PC-3 (cell line): ENCODE measurements around the gene KRT1. TPM values are rescaled to one million over a fixed set of nuclear protein-coding genes. Genes with fewer than 3 reads are reported as not detected.

Source experiments
- ATAC-seq: fragments of 200-7000 bp; cut with Tn5 transposase; 2 replicates; pipeline ENCODE4 v1.9.1; 2020; ENCODE audit warnings: mild to moderate bottlenecking, moderate library complexity
- BruUV-seq: library from RNA; stranded (reverse); fragments of 400-500 nt; replicated peaks from 2 replicates; lab custom pipeline; 2021; lab: Mats Ljungman, UMichigan
- CTCF ChIA-PET: fragments of 300-600 bp; sonication (Branson Sonifier 250); formaldehyde crosslinking; loops from one replicate; lab custom pipeline; 2022; ENCODE audit warnings: antibody characterized with exemption; lab: Charles Lee
- POLR2A ChIA-PET: fragments of 300-600 bp; sonication (Branson Sonifier 250); formaldehyde crosslinking; loops from one replicate; lab custom pipeline; 2022; ENCODE audit warnings: antibody characterized with exemption; ENCODE audit not compliant: unreplicated experiment; lab: Charles Lee
- DNase-seq: peaks from one replicate; pipeline ENCODE4 v3.0.0-alpha.2; 2015
- H2AFZ ChIP-seq: fragments of 300-600 bp; sonication (generic); 2 replicates; pipeline ENCODE4 v1.6.0; 2016; ENCODE audit warnings: antibody characterized with exemption, low read length
- H3F3A ChIP-seq: fragments of 300-600 bp; sonication (generic); one replicate; pipeline ENCODE4 v1.6.0; 2017; ENCODE audit warnings: antibody characterized with exemption, low read length, control low read depth, mild to moderate bottlenecking; ENCODE audit not compliant: unreplicated experiment
- H3K27ac ChIP-seq: fragments of 300-600 bp; sonication (generic); 2 replicates; pipeline ENCODE4 v1.5.1; 2016; ENCODE audit warnings: mild to moderate bottlenecking, low read length
- H3K27me3 ChIP-seq: fragments of 300-600 bp; sonication (generic); 2 replicates; pipeline ENCODE4 v1.6.1; 2016; ENCODE audit warnings: low read length, mixed read lengths
- H3K36me3 ChIP-seq: fragments of 300-600 bp; sonication (generic); 2 replicates; pipeline ENCODE4 v1.6.1; 2016; ENCODE audit warnings: low read depth, mixed run types, low read length, mixed read lengths
- H3K4me1 ChIP-seq: fragments of 300-600 bp; sonication (generic); 2 replicates; pipeline ENCODE4 v1.5.1; 2016; ENCODE audit warnings: low read length; ENCODE audit not compliant: insufficient read depth
- H3K4me2 ChIP-seq: fragments of 300-600 bp; sonication (generic); 2 replicates; pipeline ENCODE4 v1.6.0; 2016; ENCODE audit warnings: low read length
- H3K4me3 ChIP-seq: fragments of 300-600 bp; sonication (generic); 2 replicates; pipeline ENCODE4 v1.5.1; 2016; ENCODE audit warnings: mild to moderate bottlenecking, low read length, mixed read lengths
- H3K79me2 ChIP-seq: fragments of 300-600 bp; sonication (generic); 2 replicates; pipeline ENCODE4 v1.6.1; 2017; ENCODE audit warnings: low read length, mixed read lengths
- H3K9ac ChIP-seq: fragments of 300-600 bp; sonication (generic); 2 replicates; pipeline ENCODE4 v1.6.0; 2016; ENCODE audit warnings: mild to moderate bottlenecking, low read length
- H3K9me2 ChIP-seq: fragments of 300-600 bp; sonication (generic); replicated peaks from 2 replicates; pipeline ENCODE4 v1.6.1; 2016; ENCODE audit warnings: mixed run types, low read length, mixed read lengths
- H3K9me3 ChIP-seq: fragments of 300-600 bp; sonication (generic); 2 replicates; pipeline ENCODE4 v1.6.1; 2016; ENCODE audit warnings: low read length, mixed read lengths
- H4K20me1 ChIP-seq: fragments of 300-600 bp; sonication (generic); 2 replicates; pipeline ENCODE4 v1.6.1; 2016; ENCODE audit warnings: low read length, mixed read lengths
- EZH2 ChIP-seq: fragments of 300-600 bp; sonication (generic); IDR thresholded peaks from one replicate; pipeline ENCODE4 v1.6.1; 2017; ENCODE audit warnings: antibody characterized with exemption, mild to moderate bottlenecking, low read length; ENCODE audit not compliant: unreplicated experiment
- EZH2phosphoT487 ChIP-seq: fragments of 300-600 bp; sonication (generic); IDR thresholded peaks from 2 replicates; pipeline ENCODE4 v1.6.1; 2018; ENCODE audit warnings: mild to moderate bottlenecking, antibody characterized with exemption, low read length, borderline replicate concordance
- intact Hi-C: fragments of 100-400 bp; cut with micrococcal nuclease; formaldehyde crosslinking; loops from 2 replicates; pipeline ENCODE4 v1.9.0; 2023
- total RNA-seq: library from RNA; depleted of rRNA; stranded (reverse); fragments of >200 nt; gene quantifications from 2 replicates; pipeline ENCODE4 v1.2.3, GENCODE V29; 2014
- TF ChIP-seq, protein P1 (sequence below): fragments of 300-600 bp; sonication (generic); conservative IDR thresholded peaks from 2 replicates; pipeline ENCODE4 v1.5.1; 2017; ENCODE audit warnings: antibody characterized with exemption, low read depth, mild to moderate bottlenecking, low read length

KRT1 gene
- total RNA-seq, 1 experiment from 2014 or later = not detected

GRCh38 chr12:52702338-52702737 lies 22.1 kb upstream of the KRT1 start:
- Histone ChIP-seq H4K20me1 (no peaks in the 10 kb centered on the region), H3K27me3 (peaks cover 30% of the 10 kb centered on the region), H2AFZ (no peak overlapping the region), H3K79me2 (no peaks in the 10 kb centered on the region), H3K4me3 (no peak overlapping the region), H3K9me2 (no peaks in the 10 kb centered on the region), H3K27ac (no peak overlapping the region), H3K4me1 (no peaks in the 10 kb centered on the region), H3K9me3 (no peaks in the 10 kb centered on the region), H3K36me3 (no peaks in the 10 kb centered on the region), H3F3A (no peaks in the 10 kb centered on the region), H3K4me2 (no peak overlapping the region), H3K9ac (no peak overlapping the region)
- ChIA-PET CTCF (no interaction called here), POLR2A (no interaction called here)
- TF ChIP-seq, protein P1, sequence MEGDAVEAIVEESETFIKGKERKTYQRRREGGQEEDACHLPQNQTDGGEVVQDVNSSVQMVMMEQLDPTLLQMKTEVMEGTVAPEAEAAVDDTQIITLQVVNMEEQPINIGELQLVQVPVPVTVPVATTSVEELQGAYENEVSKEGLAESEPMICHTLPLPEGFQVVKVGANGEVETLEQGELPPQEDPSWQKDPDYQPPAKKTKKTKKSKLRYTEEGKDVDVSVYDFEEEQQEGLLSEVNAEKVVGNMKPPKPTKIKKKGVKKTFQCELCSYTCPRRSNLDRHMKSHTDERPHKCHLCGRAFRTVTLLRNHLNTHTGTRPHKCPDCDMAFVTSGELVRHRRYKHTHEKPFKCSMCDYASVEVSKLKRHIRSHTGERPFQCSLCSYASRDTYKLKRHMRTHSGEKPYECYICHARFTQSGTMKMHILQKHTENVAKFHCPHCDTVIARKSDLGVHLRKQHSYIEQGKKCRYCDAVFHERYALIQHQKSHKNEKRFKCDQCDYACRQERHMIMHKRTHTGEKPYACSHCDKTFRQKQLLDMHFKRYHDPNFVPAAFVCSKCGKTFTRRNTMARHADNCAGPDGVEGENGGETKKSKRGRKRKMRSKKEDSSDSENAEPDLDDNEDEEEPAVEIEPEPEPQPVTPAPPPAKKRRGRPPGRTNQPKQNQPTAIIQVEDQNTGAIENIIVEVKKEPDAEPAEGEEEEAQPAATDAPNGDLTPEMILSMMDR = no peak
- no peak for TF ChIP-seq EZH2
- no peak for TF ChIP-seq EZH2phosphoT487
- no TSS peak for BruUV-seq
- intact Hi-C loops = no loop called here
- DNase-seq (no peak), ATAC-seq (no peak)

DNA sequence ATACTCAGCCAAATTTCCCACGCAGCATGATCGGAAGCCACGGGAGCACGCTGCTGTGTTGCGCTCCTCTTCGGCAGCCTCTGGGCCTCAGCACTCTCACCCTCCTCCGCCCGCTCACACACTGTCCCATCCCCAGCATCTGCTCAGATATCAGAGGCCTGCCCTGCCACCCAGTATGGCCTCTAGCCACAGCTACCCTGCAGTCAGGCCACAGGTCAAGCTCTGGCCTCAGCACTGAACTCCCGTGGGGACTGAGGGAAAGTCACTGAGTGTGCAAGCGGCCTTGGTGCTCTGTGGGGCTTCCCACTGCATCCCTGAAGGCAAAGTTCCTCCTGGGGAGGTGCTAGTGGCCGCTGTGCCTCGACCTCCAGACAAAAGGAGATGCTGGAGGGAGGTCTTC lies 21.1 kb upstream of the KRT1 start:
- BruUV-seq = no TSS peak
- Histone ChIP-seq H3F3A (no peaks in the 10 kb centered on the region), H3K27ac (no peak overlapping the region), H4K20me1 (no peaks in the 10 kb centered on the region), H3K79me2 (no peaks in the 10 kb centered on the region), H3K36me3 (no peaks in the 10 kb centered on the region), H3K27me3 (peaks cover 32% of the 10 kb centered on the region), H3K9me3 (no peaks in the 10 kb centered on the region), H3K4me1 (no peaks in the 10 kb centered on the region), H3K9ac (no peak overlapping the region), H3K4me3 (no peak overlapping the region), H2AFZ (no peak overlapping the region), H3K9me2 (no peaks in the 10 kb centered on the region), H3K4me2 (no peak overlapping the region)
- ATAC-seq = no peak
- intact Hi-C loops = no loop called here
- TF ChIP-seq EZH2 = no peak
- no peak for DNase-seq
- CTCF ChIA-PET = no interaction called here
- POLR2A ChIA-PET = no interaction called here

- H3K9me3 ChIP-seq = no peaks in the 10 kb centered on the region
- CTCF ChIA-PET = no interaction called here
- no peak overlapping the region for H3K4me2 ChIP-seq
- no peaks in the 10 kb centered on the region for H3K36me3 ChIP-seq
- no peaks in the 10 kb centered on the region for H3K4me1 ChIP-seq
- H3K27ac ChIP-seq = no peak overlapping the region
- no peak overlapping the region for H3K4me3 ChIP-seq
- peaks cover 43% of the 10 kb centered on the region for H3K27me3 ChIP-seq
- H3K9me2 ChIP-seq = no peaks in the 10 kb centered on the region
- DNase-seq (no peak), ATAC-seq (no peak)
- POLR2A ChIA-PET = no interaction called here
- BruUV-seq = no TSS peak
- H3K9ac ChIP-seq = no peak overlapping the region
- TF ChIP-seq EZH2 (no peak), EZH2phosphoT487 (no peak)
- TF ChIP-seq, protein P1 = no peak
- H2AFZ ChIP-seq = no peak overlapping the region
- intact Hi-C loops = no loop called here
- H3F3A ChIP-seq = no peaks in the 10 kb centered on the region
- no peaks in the 10 kb centered on the region for H4K20me1 ChIP-seq
- no peaks in the 10 kb centered on the region for H3K79me2 ChIP-seq
Observed at GRCh38 chr12:52699960-52700359, 19.8 kb upstream of the KRT1 start.
